Adrenal gland (tissue), 12 donors: ENCODE data around the gene RANBP10. TPM values are rescaled to one million over a fixed set of nuclear protein-coding genes. Genes with fewer than 3 reads are reported as not detected.

ENCODE experiments used
- DNase-seq, 7 donors: peaks; one replicate each; pipeline ENCODE4 v3.0.0-alpha.2; 2019 to 2020
- H3K27ac ChIP-seq, 5 donors: fragments of 200-600 bp; sonication (generic) in 4 of 5; 1 replicate in 3 of 5; 2 replicates in 2 of 5; pipeline versions ENCODE4 v1.5.1 to v1.8.0; 2016 to 2020; ENCODE audit warnings: mild to moderate bottlenecking in 1 of 5
- H3K27me3 ChIP-seq: fragments of 200-600 bp; 2 replicates; pipeline ENCODE4 v1.8.0; 2021
- H3K36me3 ChIP-seq, 2 donors: fragments of 200-600 bp; replicated peaks in 1 of 2; 1 replicate in 1 of 2; 2 replicates in 1 of 2; pipeline versions ENCODE4 v1.5.1 to v1.8.0; 2018 to 2022
- H3K4me1 ChIP-seq, 2 donors: fragments of 200-600 bp; replicated peaks in 1 of 2; 1 replicate in 1 of 2; 2 replicates in 1 of 2; pipeline versions ENCODE4 v1.5.1 to v1.8.0; 2018 to 2021
- H3K4me3 ChIP-seq, 4 donors: fragments of 200-600 bp; sonication (generic) in 3 of 4; one replicate each; pipeline ENCODE4 v1.5.1; 2016 to 2018
- H3K9me3 ChIP-seq, 3 donors: fragments of 200-600 bp; sonication (generic) in 1 of 3; replicated peaks in 1 of 3; 1 replicate in 2 of 3; 2 replicates in 1 of 3; pipeline versions ENCODE4 v1.5.1 to v1.8.0; 2016 to 2021
- CTCF ChIP-seq, 6 experiments: fragments of 450-650 bp in 4 of 6; fragments of 200-600 bp in 2 of 6; sonication (generic) in 1 of 6; IDR thresholded peaks; 1 replicate in 5 of 6; 2 replicates in 1 of 6; pipeline versions ENCODE4 v1.5.1 to v1.8.0; 2016 to 2021; ENCODE audit warnings: antibody characterized with exemption in 6 of 6, mild to moderate bottlenecking in 2 of 6, moderate library complexity in 1 of 6
- POLR2A ChIP-seq, 2 donors: fragments of 450-650 bp; IDR thresholded peaks; one replicate each; pipeline ENCODE4 v1.6.1; 2017; ENCODE audit warnings: antibody characterized with exemption in 2 of 2, mild to moderate bottlenecking in 2 of 2, moderate library complexity in 1 of 2
- WGBS, 4 donors: extraction: QIAGEN DNeasy Blood & Tissue Kit in 2 of 4; methylation state at CpG; one replicate each; pipeline versions ENCODE4 v1.1.5 to v1.1.7; 2013 to 2017; 5-methylcytosine and 5-hydroxymethylcytosine counted together
- intact Hi-C, 2 donors: fragments of 100-400 bp; cut with DNase I; formaldehyde crosslinking; loops; one replicate each; pipeline versions ENCODE4 v1.14.1 to v1.15.0; 2022 to 2023
- polyA plus RNA-seq, 3 donors: library from polyadenylated mRNA; stranded (reverse); fragments of 200-250 nt in 2 of 3; fragments of 350-450 nt in 1 of 3; fragmentation: Illumina TruSeq in 1 of 3; extraction: RNeasy Lipid Tissue Mini Kit (QIAGEN cat#74804) in 1 of 3; gene quantifications; one replicate each; pipeline ENCODE4 v1.2.3, GENCODE V29; 2013 to 2014
- total RNA-seq, 9 donors: library from RNA; depleted of rRNA in 4 of 9; stranded (reverse); fragments of >200 nt in 4 of 9; fragments of 120-200 nt in 1 of 9; fragmentation: NEBNext Ultra II Directional in 1 of 9; extraction: Animal tissue kit (Norgen Biotek cat#: 25700) in 1 of 9; gene quantifications; one replicate each; pipeline versions ENCODE4 v1.1.0 to v1.2.4, GENCODE V29; 2013 to 2023
- donor health status: healthy with polysubstance abuse.
- donor health status: Bipolar disorder and iron deficiency.
- donor health status: DM: yes; HTN: yes; CAD: no.
- donor health status: DM: no; HTN: no; CAD: no.
- donor health status: DM: no; HTN: no; CAD: no.
- donor health status: DM: yes; HTN: yes; CAD: no.

The RANBP10 gene
- total and polyA plus RNA-seq, 12 donors, result 9.4 to 74.1 (median 21.6) TPM

GRCh38 chr16:67848118-67848517, 41.8 kb upstream of the RANBP10 start:
- peaks cover 28 to 49% of the 10 kb centered on the region in 2 donors for H3K4me1 ChIP-seq
- H3K27ac ChIP-seq, result peak overlapping the region in 1 of 5 donors; percentile 95
- WGBS, 4 donors, result 71 to 81% (median 74%) methylated on average over 11 of the region's 11 CpGs
- peak overlapping the region in 2 of 4 donors; percentile 82 to 85 for H3K4me3 ChIP-seq
- no peak for DNase-seq
- intact Hi-C loops, result no loop called here
- H3K27me3 ChIP-seq, result no peaks in the 10 kb centered on the region
- H3K36me3 ChIP-seq, result no peaks in the 10 kb centered on the region
- TF ChIP-seq CTCF (IDR thresholded peaks at IDR 0.05) (no peak), POLR2A (IDR thresholded peaks at IDR 0.05) (no peak)
- no peaks in the 10 kb centered on the region for H3K9me3 ChIP-seq

GRCh38 chr16:67847064-67847861, 40.9 kb upstream of the RANBP10 start, which contains the start of gene CENPT:
TSS of gene CENPT (minus strand) at chr16:67847693. CDS start at chr16:67833859, 13,834 bp downstream.
- Histone ChIP-seq H3K36me3 (no peaks in the 10 kb centered on the region), H3K27me3 (no peaks in the 10 kb centered on the region), H3K4me3 (peak within 1 kb of the TSS; percentile 60 to 85 (median 83)), H3K4me1 (peaks cover 32 to 50% of the 10 kb centered on the region in 2 donors), H3K9me3 (no peaks in the 10 kb centered on the region), H3K27ac (peak within 1 kb of the TSS; percentile 29 to 95 (median 90))
- peak in 6 of 7 donors; percentile 29 to 82 (median 70) for DNase-seq
- 0 to 1% (median 0%) methylated on average over 9 to 61 of the region's 62 CpGs; no CpG with 5 or more reads in 1 of the 4 donors for WGBS, 4 donors
- TF ChIP-seq CTCF (IDR thresholded peaks at IDR 0.05) (peak in 1 of 6 experiments; percentile 15), POLR2A (IDR thresholded peaks at IDR 0.05) (peak in 1 of 2 donors; percentile 39)
- intact Hi-C loops, result no loop called here

GRCh38 chr16:67846320-67847063, 40.1 kb upstream of the RANBP10 start, which contains the start of gene NUTF2:
TSS of gene NUTF2 (plus strand) at chr16:67846933. CDS start at chr16:67865131, 18,198 bp downstream.
- peak within 1 kb of the TSS; percentile 29 to 95 (median 90) for H3K27ac ChIP-seq
- peak in 1 of 2 donors; percentile 62 for TF ChIP-seq POLR2A (IDR thresholded peaks at IDR 0.05)
- no peak for TF ChIP-seq CTCF (IDR thresholded peaks at IDR 0.05)
- H3K4me3 ChIP-seq, result peak within 1 kb of the TSS; percentile 60 to 85 (median 83)
- H3K27me3 ChIP-seq, result no peaks in the 10 kb centered on the region
- H3K36me3 ChIP-seq, result no peaks in the 10 kb centered on the region
- intact Hi-C loops, result no loop called here
- no peaks in the 10 kb centered on the region for H3K9me3 ChIP-seq
- DNase-seq, result peak; percentile 94 to 98 (median 96)
- 0 to 1% (median 0%) methylated on average over 16 to 57 of the region's 57 CpGs for whole genome bisulfite sequencing, 4 donors
- peaks cover 34 to 52% of the 10 kb centered on the region in 2 donors for H3K4me1 ChIP-seq

GRCh38 chr16:67846063-67846319, 39.6 kb upstream of the RANBP10 start:
- no peak for DNase-seq
- H3K9me3 ChIP-seq, result no peaks in the 10 kb centered on the region
- H3K4me1 ChIP-seq, result peaks cover 37 to 53% of the 10 kb centered on the region in 2 donors
- H3K27me3 ChIP-seq, result no peaks in the 10 kb centered on the region
- no peaks in the 10 kb centered on the region for H3K36me3 ChIP-seq
- TF ChIP-seq POLR2A (IDR thresholded peaks at IDR 0.05) (no peak), CTCF (IDR thresholded peaks at IDR 0.05) (no peak)
- H3K4me3 ChIP-seq, result peak overlapping the region; percentile 60 to 85 (median 83)
- peak overlapping the region; percentile 29 to 95 (median 90) for H3K27ac ChIP-seq
- 13 to 19% (median 18%) methylated on average over 2 of the region's 2 CpGs for WGBS, 4 donors
- intact Hi-C loops, result no loop called here
